HCEC 1CT (cell line): ENCODE results near the gene WDR27.
A peak's percentile ranks its signal among the peaks of the same experiment; 100 is the strongest.
"Not testable (repeated sequence)": the region's sequence is repeated elsewhere in the genome, so short reads cannot be mapped to it uniquely, and the experiment has no call there.

Experiments
- DNase-seq: peaks from one replicate; pipeline ENCODE4 v3.0.0-alpha.2; 2017

Gene WDR27

DNA sequence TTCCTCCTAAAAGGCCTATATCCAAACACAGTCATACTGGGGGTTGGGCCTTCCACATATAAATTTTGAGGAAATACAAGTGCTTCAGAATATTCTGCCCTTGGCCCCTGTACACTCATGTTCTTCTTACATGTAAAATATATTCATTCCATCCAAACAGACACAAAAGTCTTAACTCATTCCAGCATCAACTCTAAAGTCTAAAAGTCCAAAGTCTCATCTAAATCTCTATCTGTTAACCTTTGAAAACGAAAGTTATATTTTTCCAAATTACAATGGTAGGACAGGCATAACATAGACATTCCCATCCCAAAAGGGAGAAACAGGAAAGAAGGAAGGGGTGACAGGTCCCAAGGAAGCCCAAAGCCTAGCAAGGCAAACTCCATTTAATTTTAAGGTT, 232.8 kb downstream of the WDR27 start:
- DNase-seq = no peak

DNA sequence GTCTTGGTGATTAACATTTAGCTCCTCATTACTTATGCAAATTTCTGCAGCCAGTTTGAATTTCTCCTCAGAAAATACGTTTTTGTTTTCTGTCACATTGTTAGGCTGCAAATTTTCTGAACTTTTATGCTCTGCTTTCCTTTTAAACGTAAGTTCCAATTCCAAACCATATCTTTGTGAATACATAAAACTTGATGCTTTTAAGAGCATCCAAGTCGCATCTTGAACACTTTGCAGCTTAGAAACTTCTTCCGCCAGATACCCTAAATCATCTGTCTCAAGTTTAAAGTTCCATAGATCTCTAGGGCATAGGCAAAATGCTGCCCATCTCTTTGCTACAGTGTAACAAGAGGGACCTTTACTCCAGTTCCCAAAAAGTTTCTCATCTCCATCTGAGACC, 234.1 kb downstream of the WDR27 start:
- not testable (repeated sequence) for DNase-seq

DNA sequence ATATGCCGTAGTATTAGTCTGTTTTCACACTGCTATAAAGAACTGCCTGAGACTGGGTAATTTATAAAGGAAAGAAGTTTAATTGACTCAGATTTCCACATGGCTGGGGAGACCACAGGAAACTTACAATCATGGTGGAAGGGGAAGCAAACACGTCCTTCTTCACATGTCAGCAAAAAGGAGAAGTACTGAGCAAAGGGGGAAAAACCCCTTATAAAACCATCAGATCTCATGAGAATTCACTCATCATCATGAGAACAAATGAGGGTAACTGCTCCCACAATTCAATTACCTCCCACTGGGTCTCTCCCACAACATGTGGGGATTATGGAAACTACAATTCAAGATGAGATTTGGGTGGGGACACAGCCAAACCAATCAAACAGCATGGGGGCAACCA, 235.6 kb downstream of the WDR27 start:
- not testable (repeated sequence) for DNase-seq

DNA sequence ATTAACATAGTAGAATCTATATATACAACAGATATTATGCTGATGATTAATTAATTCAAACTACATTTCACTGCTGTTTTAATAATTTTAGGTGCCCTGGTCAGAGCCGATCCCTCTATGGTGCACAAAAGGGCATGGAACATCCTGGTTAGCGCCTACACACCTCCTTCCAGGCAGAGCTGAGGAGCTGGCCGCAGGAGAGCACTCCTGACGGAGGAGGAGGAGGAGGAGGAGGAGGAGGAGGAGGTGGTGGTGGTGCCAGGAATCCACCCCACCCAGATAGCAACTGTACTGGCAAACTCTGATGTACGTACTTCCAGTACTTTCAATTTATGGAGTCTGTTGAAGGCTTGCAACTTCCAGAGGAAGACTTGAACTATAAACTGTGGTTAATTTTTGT, 244.1 kb downstream of the WDR27 start:
- DNase-seq = no peak

DNA sequence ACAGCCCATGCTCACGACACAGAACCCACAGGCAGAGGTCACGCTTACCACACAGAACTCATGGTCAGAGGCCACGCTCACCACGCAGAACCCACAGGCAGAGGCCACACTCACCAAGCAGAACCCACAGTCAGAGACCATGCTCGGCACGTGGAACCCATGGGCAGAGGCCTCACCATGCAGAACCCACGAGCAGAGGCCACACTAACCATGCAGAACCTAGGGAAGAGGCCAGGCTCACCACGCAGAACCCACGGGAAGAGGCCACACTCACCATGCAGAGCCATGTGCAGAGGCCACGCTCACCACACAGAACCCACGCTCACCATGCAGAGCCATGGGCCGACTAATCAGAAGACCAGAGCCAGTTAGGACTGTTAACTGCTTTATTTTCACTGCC, 245.0 kb downstream of the WDR27 start:
- DNase-seq = no peak

DNA sequence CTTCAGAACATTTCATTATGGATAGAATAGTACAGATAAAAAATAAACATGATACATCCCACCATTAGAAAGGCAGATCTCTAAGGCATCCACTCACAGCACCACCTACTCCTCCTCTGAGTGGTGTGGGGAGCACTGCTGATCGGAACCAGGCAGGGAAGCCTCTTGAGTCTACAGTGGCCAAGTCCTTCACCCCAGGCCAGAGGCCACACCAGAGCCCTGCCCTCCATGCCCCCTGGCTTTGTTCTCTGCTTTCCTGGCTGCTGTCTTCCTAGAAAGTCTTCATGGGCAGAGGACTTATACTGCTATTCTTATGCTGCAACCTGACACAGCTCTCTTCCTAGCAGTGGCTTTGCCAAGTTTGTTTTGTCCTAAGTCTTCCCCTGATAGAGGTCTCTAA, 246.4 kb downstream of the WDR27 start:
- DNase-seq = no peak

DNA sequence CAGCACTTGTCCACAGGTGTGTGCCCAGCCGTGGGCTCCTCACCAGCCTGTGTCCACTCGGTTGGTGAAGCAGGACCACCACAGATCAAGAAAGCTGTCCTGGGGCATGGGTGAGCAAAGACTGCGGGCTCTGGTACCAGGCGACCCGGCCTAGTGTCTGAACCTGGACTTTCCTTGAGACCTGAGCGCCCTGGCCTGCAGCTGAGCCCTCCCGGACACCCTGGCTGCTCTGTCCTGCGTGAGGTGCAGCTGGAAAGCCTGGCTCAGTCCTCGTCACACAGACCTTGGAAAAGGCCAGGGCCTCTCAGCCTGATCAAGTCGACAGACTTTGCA, 247.0 kb downstream of the WDR27 start:
- DNase-seq = no peak

DNA sequence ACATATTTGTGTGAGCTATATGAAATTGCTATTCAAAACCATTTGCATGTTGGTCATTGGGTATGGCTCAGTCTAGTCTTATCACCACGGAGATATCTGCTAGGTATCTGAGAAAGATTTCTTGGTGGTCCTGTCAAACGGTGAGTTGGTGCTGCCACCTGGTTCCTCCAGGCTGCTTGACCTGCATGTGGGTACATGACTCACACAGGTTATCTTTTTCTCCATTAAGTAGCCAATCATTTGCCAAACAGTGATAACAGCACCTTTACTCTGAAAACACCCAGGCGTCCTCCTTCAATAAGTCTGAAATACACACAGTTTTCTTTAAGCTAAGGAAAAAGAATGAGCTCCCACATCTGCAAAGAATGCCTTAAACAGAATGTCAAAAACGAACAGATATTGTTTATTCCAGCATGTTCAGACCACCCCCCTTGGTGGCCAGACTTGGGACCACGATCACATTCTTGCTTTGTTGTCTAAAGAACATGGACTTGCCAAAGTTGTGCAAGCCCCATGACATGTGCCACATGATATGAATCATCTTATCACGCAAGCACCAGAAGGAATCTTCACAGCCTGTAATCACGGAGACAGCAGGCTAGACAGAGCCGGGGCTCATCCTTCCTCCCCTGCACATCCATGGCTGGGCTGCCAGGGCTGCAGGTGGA, 247.5 kb downstream of the WDR27 start:
- peak; percentile 64 for DNase-seq

DNA sequence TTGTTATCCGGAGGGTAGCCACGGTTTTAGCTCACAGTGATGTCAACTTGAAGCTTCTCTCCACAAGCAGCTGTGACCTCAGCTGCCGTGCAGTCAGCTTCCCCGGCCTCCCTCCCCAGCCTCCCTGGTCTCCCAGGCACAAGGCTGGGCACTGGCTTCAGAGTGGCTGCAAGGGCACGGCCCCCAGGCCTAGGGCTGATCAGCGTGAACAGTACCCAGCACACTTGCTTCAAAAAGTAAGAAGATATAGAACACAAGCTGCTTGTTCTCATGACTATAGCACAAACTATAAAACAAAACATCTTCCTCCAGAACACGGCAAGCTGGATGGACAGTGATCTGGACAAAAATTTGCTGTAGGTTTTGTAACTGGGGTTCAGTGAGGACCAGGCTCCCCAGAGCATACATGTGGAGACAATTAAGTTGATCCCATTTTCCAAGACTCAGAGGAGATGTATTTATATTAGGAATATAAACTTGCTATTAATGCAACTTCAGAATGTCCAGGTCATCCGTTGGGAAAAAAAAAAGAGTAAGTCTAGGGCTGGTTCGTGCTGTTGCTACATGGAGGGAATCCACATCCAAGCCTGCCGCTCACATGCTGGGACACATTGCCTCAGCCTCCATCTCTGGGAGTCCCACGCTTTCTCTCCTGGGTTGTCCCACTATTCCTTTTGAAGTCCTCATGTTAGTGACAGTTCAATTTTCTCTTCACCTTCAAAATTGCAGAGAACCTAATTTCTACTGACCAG, 248.8 kb downstream of the WDR27 start:
- DNase-seq = no peak

DNA sequence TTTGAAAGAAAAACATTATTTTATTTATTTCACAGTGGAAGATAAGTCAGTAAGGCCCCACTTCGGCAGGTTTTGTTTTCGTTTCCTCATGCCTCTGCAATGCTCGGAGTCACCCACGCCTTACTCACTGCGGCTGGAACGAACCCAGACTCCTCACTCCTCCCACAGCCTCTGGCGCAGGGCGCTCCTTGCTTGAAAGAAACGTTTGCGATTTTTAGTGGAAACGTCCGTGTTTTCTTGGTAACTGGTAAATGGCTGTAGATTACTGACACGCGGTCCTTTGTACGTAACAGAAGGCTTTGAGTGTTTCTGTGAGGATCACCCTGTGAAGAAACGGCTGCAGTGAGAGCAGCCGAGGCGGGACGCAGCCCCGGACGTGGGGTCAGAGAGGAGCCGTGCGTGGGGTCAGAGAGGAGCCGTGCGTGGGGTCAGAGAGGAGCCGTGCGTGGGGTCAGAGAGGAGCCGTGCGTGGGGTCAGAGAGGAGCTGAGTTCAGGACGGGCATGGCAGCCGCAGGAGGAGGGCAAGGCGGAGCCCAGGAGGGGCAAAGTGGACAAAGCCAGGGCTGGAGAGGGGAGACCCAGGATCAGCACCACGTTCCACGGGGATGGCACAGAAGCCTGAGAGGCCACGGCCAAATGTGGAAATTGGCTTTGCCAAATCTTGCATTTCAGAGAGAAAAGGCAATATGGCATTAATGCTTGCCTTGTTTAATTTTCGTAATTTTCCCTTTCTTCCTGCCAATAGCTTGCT, 249.5 kb downstream of the WDR27 start:
- peak; percentile 88 for DNase-seq

DNA sequence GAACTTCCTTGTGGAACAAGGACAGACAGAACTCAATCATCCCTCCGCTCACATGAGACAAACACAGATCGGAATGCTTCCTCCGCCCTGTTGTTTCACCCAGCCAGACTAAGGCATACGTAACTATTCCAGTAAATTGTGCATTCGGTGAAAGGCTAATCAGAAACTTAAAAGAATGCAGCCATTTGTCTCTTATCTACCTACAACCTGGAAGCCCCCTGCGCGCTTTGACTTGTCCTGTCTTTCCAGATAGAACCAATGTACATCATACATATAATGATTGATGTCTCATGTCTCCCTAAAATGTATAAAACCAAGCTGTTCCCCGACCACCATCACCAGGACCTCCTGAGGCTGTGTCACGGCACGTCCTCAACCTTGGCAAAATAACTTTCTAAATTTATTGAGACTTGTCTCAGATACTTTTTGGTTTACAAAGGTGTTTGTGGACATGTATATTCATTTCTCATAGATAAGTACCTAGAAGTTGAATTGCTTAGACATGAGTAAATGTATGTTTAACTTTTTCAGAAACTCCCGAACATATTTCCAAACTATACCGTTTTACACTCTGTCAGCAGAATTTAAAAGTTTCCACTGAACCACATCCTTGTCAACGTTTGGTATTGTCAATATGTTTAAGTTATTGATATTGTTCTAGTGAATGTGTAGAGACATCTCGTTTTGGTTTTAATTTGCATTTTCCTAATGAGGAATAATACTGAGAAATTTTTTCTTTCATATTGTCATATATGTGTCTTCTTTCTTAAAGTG, 250.6 kb downstream of the WDR27 start:
- no peak for DNase-seq

DNA sequence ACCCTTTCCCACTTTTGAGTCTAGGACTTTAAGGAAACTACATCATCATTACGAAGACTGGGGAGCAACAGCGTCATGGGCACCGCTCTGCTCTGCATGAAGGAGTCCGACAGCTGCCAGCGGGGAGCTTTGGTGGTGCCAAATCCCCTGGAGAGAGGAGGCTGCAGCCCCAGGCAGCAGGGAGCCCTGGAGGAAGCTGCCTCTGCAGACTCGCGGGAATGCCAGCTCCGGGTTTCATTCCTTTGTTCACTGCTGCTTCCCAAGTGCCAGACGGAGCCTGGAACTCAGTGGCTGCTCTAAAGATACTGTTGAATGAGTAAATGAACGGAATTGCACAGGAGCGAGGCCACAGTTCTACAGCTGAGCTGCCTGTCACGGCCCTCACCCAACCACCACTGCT, 251.7 kb downstream of the WDR27 start:
- no peak for DNase-seq

DNA sequence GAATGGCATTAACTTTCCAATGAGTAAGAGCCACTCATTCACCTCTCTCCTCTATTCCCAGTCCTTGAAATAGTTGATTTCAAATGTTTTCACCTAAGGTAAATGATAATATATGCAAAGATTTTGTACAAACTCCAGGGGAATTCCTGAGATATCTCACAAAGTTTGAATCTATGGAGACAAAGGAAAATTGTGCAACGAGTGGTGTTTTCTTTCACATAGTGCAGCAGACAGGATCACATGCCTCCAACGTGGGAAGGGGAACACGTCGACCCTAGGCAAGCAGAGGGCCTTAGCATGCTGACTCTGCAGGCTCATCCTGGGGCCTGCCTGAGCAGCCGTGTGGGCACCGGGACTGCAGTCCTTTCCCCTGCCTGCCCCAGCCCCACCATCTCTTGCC, 252.6 kb downstream of the WDR27 start:
- no peak for DNase-seq

DNA sequence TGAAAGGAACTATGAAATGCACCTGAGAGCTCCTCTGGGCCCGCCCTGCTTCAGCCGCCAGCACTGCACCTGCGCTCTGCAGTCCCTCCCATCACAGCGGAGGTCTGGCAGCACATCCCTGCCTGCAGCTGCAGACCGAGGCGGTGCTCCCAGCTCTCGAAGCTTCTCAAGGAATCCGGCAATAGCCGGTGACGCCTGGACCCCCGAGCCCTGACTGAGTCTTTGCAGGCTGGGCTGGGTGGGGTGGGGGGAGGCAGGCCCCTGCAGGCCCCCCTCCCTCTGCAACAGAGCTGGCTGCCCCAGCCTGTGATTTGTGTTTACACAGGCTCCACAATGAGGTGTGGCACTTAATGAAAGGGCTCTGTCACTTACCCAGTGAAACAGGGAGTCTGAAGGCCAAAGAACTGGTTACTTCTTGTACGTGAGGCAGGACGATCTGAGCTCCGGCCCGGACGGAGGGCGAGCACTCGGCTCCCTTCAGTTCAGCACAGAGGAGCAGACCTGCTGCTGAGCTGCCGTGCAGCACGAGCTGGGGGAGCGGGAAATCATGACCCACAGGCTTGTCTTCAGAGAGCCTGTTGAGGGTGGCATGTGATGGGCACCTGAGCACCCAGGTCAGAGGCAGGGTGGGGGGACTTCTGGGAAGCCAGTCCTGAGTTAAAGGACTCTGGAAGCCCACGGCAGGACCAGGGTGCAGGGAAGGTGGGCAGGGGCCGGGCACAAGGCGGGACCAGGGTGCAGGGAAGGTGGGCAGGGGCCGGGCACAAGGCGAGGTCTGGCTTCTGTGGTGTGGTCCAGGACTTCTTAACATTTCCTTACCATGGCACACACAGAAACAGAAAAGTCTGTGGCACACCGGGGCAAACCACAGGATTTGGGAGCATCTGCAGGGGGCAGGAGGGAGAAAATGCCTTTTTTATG, 255.9 kb downstream of the WDR27 start:
- no peak for DNase-seq

DNA sequence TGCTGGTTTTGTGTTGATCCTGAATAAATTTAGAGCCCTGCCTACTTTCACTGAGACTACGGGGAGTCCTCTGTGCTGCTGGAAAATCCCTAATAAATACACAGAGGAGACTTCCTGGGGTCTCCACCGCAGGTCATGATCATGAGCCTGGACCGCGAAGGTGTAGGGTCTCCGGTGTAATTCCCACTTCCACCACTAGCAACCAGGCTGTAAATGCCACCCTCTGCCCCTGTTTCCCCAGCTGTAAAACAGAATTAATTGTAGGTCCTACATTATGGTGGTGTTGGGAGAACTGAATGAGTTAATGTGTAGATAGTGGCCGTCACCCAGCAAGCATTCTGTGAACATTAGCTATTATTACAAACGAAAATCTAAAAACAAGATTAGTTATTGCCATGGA, 256.6 kb downstream of the WDR27 start:
- DNase-seq = no peak

DNA sequence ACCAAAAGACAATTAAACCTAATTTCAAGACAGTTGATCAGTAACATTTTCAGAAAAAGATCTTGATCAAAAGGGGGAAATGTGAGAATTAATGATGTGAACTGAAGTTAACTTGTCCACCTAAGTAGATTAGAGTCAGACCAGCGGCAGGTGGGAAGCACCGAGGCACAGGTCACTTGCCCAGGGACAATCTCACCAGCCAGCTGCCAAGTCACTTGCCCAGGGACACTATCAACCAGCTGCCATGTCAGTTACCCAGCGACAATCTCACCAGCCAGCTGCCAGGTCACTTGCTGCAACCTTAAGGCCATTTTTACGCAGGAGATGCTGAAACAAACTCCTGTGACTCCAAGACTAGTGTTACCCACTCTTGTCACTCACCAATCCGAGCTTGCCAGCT, 260.5 kb downstream of the WDR27 start:
- DNase-seq = no peak

DNA sequence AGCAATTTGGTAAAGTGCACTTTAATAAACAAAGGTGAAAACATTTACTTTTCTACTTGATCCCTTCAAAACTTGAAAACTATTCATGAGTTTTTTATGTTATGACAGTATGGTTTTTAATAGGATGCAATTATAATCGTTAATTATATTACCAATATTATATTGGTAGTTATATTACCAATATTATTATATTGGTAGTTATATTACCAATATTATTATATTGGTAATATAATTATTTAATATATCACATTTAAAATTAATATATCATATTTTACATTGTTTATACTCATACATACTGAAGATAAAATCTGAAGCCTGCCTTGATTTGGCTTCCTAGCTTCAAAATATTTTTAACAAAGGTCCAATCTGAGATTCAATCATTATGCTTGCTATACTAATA, 262.1 kb downstream of the WDR27 start:
- DNase-seq = no peak

DNA sequence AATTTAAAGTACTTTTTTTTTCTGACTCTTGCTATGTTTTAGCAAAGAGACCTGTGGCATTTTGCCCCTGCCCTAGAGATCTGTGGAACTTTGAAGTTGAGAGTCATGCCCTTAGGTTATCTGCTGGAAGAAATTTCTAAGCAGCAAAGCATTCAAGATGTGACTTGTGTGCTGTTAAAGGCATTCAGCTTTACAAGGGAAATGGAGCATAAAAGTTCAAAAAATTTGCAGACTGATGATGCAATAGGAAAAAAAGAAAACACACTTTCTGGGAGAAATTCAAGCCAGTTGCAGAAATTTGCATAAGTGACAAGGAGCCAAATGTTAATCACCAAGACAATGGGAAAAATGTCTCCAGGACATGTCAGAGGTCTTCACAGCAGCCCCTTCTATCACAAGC, 267.3 kb downstream of the WDR27 start:
- not testable (repeated sequence) for DNase-seq

DNA sequence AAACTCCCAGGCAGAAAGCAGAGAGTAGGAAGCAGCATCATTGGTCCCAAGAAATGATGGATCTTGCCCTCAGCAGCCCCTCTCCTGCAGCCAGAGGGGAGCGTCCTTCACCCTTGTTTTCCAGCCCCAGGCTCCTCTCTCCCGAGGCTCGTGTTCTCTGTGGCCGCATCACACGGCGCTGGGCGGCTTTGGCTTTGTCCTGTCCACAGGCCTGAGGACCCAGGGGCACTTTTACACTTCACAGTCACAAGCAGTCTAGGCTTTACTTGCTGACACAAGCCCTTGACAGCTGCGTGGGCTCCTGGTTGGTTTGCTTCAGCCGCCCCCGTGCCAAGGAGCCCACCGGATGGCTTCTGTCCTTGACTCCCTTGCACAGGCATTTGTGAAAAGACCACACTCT, 272.8 kb downstream of the WDR27 start:
- DNase-seq = no peak

DNA sequence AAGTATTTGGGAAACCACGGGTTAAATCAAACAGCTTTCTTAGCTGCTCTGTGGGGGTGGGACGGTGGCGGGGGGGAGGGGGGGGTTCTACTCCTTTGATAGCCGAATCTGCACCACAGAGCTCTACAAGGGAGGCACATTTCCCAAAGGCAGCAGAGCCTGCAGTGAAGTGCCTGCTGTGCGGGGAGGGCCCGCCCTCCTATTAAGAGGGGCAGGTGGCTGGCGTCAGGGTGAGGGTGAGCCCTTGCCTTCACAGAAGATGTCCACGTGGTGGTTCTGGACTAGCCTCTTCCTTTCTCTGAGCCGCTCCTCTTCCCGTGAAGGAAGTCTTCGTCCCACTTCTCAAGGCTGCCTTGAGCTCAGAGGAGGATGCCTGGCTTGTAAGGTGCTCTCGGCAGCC, 273.3 kb downstream of the WDR27 start:
- no peak for DNase-seq

DNA sequence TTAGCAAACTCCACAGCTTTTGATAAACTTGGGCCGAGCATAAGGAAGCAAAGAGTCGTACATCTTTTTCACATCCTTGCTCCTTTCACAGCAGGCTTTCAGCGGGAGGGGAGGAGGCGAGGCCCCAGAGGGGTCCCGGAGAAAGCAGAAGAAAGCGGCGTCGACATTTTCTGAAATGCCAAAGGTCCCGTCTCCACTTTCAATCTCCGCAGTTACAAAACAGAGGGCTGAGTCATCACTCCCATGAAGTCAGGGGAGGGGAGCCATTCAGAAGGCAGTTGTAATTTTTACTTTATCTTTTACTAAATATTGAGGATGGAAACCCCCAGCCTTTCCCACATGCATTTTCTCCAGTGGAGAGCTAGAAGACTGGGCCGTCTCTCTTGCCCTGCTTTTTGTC, 274.0 kb downstream of the WDR27 start:
- DNase-seq = peak; percentile 55

DNA sequence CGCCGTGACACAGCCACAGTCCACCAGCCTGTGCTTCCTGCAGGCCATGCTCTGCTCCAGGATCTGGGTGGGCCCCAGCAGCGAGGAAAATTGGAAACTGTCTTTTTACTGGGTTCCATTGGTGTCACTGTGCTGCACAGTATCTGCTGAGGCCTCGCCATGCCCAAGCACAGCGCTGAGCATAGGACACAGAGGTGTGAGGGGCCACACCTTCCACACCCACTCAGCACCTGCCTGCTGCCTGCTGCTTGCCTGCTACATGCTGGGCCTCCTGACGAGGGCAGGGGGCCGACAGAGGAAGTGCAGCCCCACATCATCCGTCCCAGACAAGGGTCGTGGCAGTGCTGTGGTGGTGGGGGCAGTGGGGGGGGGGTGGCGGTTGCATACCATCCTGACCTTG, 275.2 kb downstream of the WDR27 start:
- no peak for DNase-seq
